ENCODE measurements around the gene AIPL1. TPM values are rescaled to one million over a fixed set of nuclear protein-coding genes. Genes with fewer than 3 reads are reported as not detected.

Gene AIPL1
- total and polyA plus RNA-seq, 2 donors (not counting 3 experiments of a cell fraction or from before 2014, with no cell fraction given), result not detected

GRCh38 chr17:6474906-6475305 lies 40.0 kb upstream of the AIPL1 start:
- ChIA-PET CTCF (interaction anchor here (1.0 to 5.8 kb wide), 7 partner anchors 11 to 174 kb away, joined by 4 to 77 read pairs (median 7); partner anchors contain the start of genes KIAA0753 and TXNDC17), POLR2A (no interaction called here)
- no peak overlapping the region for H3K4me3 ChIP-seq (replicated peaks in 1 of 3; ENCODE audit: insufficient read depth in 1 of 3, low read depth in 1 of 3, low read length in 3 of 3)
- peaks cover 15% of the 10 kb centered on the region for H3K4me1 ChIP-seq (ENCODE audit: control insufficient read depth, extremely low read depth, insufficient read depth, low read length)
- no peaks in the 10 kb centered on the region for H3K9me3 ChIP-seq (replicated peaks; ENCODE audit: control insufficient read depth, insufficient read depth, low read length)
- H3K36me3 ChIP-seq (ENCODE audit: control insufficient read depth in 2 of 2, extremely low read depth in 1 of 2, insufficient read depth in 2 of 2, low read length in 2 of 2), result no peaks in the 10 kb centered on the region
- FAIRE-seq (no peak), DNase-seq (ENCODE audit: low read depth, low spot score) (no peak)
- H3K27ac ChIP-seq (ENCODE audit: insufficient read depth, low read depth, low read length), result no peak overlapping the region
- H4K20me1 ChIP-seq (replicated peaks; ENCODE audit: control insufficient read depth, extremely low read depth, insufficient read depth, low read length), result no peaks in the 10 kb centered on the region
- dilution Hi-C loops (cut with MboI; ENCODE audit: extremely low pct_ligation_motif_present, low sequenced_read_pairs) (no loop called here), intact Hi-C loops (cut with micrococcal nuclease) (loop anchor here (5.0 kb wide), 2 partner anchors 32 to 147 kb away; no protein-coding TSS in a partner anchor)
- no peaks in the 10 kb centered on the region for H3K27me3 ChIP-seq (ENCODE audit: control insufficient read depth in 2 of 2, insufficient read depth in 2 of 2, low read length in 2 of 2)
- no peaks in the 10 kb centered on the region for H3K79me2 ChIP-seq (ENCODE audit: control insufficient read depth, insufficient read depth, low read length)
- no peaks in the 10 kb centered on the region for H3K9me1 ChIP-seq (replicated peaks; ENCODE audit: control insufficient read depth, extremely low read depth, insufficient read depth, low read length)
- H3K9ac ChIP-seq (replicated peaks; ENCODE audit: extremely low read depth, insufficient read depth, low read length), result no peak overlapping the region
- no TSS peak for BruUV-seq (replicated peaks)
- H3K4me2 ChIP-seq (ENCODE audit: insufficient read depth, low read length), result no peak overlapping the region
- no peak overlapping the region for H2AFZ ChIP-seq (ENCODE audit: low read depth, low read length)
- TF ChIP-seq EZH2 (IDR thresholded peaks at IDR 0.05; ENCODE audit: borderline replicate concordance, low read depth, low read length, severe bottlenecking) (no peak), GATA2 (IDR thresholded peaks at IDR 0.05; ENCODE audit: insufficient read depth, insufficient read length, low read depth, low read length) (no peak), MAX (IDR thresholded peaks at IDR 0.05; ENCODE audit: insufficient read depth, insufficient read length) (no peak), FOS (IDR thresholded peaks at IDR 0.05; ENCODE audit: borderline replicate concordance, insufficient read depth, low read length) (no peak), CTCF (IDR thresholded peaks at IDR 0.05; ENCODE audit: extremely low read depth in 1 of 2, insufficient read depth in 1 of 2, low read depth in 1 of 2, low read length in 2 of 2) (no peak), MYC (IDR thresholded peaks at IDR 0.05; ENCODE audit: low read depth, low read length) (no peak), POLR2AphosphoS5 (IDR thresholded peaks at IDR 0.05; ENCODE audit: insufficient read depth, low read depth, low read length) (no peak), POLR2A (IDR thresholded peaks at IDR 0.05; ENCODE audit: low read depth, low read length) (no peak), JUN (IDR thresholded peaks at IDR 0.05; ENCODE audit: borderline replicate concordance, insufficient read depth, insufficient read length, low read depth) (no peak)

All from endothelial cell of umbilical vein (primary cell).